IMR-90 (cell line): ENCODE data around the gene PRKCE. TPM values are rescaled to one million over a fixed set of nuclear protein-coding genes. Genes with fewer than 3 reads are reported as not detected.

Experiments used
- ATAC-seq: fragments of 200-7000 bp; cut with Tn5 transposase; 2 replicates; pipeline ENCODE4 v1.9.1; 2020; ENCODE audit warnings: low read depth, mild to moderate bottlenecking, moderate library complexity
- BruUV-seq: library from RNA; stranded (reverse); fragments of 400-500 nt; replicated peaks from 2 replicates; lab custom pipeline; 2021; lab: Mats Ljungman, UMichigan
- CTCF ChIA-PET: fragments of 300-600 bp; formaldehyde crosslinking; extraction: SDS; loops from one replicate; lab custom pipeline; 2021; ENCODE audit warnings: antibody characterized with exemption; lab: Yijun Ruan, JAX
- POLR2A ChIA-PET: fragments of 300-600 bp; sonication (Branson Sonifier 250); formaldehyde crosslinking; loops from one replicate; lab custom pipeline; 2022; ENCODE audit warnings: antibody characterized with exemption; ENCODE audit not compliant: unreplicated experiment; lab: Charles Lee
- DNase-seq: peaks from one replicate; pipeline ENCODE4 v3.0.0; 2013
- H2AFZ ChIP-seq: replicated peaks from 2 replicates; pipeline ENCODE3; 2013; ENCODE audit warnings: low read length, mild to moderate bottlenecking; ENCODE audit not compliant: poor library complexity
- H2AK5ac ChIP-seq: 2 replicates; pipeline ENCODE4 v1.6.1; 2013; ENCODE audit warnings: low read depth, low read length, inconsistent platforms
- H2AK9ac ChIP-seq: replicated peaks from 2 replicates; pipeline ENCODE3; 2013; ENCODE audit warnings: mild to moderate bottlenecking, low read depth, low read length, moderate library complexity; ENCODE audit not compliant: poor library complexity
- H2BK120ac ChIP-seq: 2 replicates; pipeline ENCODE4 v1.6.1; 2013; ENCODE audit warnings: low read depth, low read length, inconsistent platforms
- H2BK15ac ChIP-seq: 3 replicates; pipeline ENCODE4 v1.6.1; 2013; ENCODE audit warnings: low read depth, low read length, inconsistent platforms
- H2BK20ac ChIP-seq: 2 replicates; pipeline ENCODE4 v1.6.1; 2013; ENCODE audit warnings: low read depth, mild to moderate bottlenecking, inconsistent platforms, low read length, moderate library complexity
- H2BK5ac ChIP-seq: 2 replicates; pipeline ENCODE4 v1.6.1; 2013; ENCODE audit warnings: mild to moderate bottlenecking, low read depth, low read length, inconsistent platforms; ENCODE audit not compliant: poor library complexity, severe bottlenecking
- H3K14ac ChIP-seq: replicated peaks from 2 replicates; pipeline ENCODE4 v1.6.1; 2013; ENCODE audit warnings: low read depth, low read length, inconsistent platforms
- H3K18ac ChIP-seq: 2 replicates; pipeline ENCODE4 v1.6.1; 2013; ENCODE audit warnings: low read depth, low read length, control low read depth
- H3K23ac ChIP-seq: 2 replicates; pipeline ENCODE4 v1.6.1; 2013; ENCODE audit warnings: low read depth, low read length, inconsistent platforms
- H3K27ac ChIP-seq: 2 replicates; pipeline ENCODE4 v1.5.1; 2013; ENCODE audit warnings: mild to moderate bottlenecking, control low read depth, low read length; ENCODE audit not compliant: insufficient read depth
- H3K27me3 ChIP-seq: 2 replicates; pipeline ENCODE4 v1.6.1; 2013; ENCODE audit warnings: low read length; ENCODE audit not compliant: control insufficient read depth, insufficient read depth
- H3K36me3 ChIP-seq: 2 replicates; pipeline ENCODE4 v1.6.1; 2013; ENCODE audit warnings: low read length, mixed read lengths; ENCODE audit not compliant: control insufficient read depth, insufficient read depth
- H3K4ac ChIP-seq: 2 replicates; pipeline ENCODE4 v1.6.1; 2013; ENCODE audit warnings: low read depth, low read length, inconsistent platforms
- H3K4me1 ChIP-seq: 2 replicates; pipeline ENCODE4 v1.6.1; 2013; ENCODE audit warnings: low read length, mixed read lengths; ENCODE audit not compliant: control insufficient read depth, insufficient read depth
- H3K4me2 ChIP-seq: 2 replicates; pipeline ENCODE4 v1.6.1; 2013; ENCODE audit warnings: low read depth, mild to moderate bottlenecking, control low read depth, low read length, moderate library complexity
- H3K4me3 ChIP-seq: 2 replicates; pipeline ENCODE4 v1.5.1; 2013; ENCODE audit warnings: low read depth, mild to moderate bottlenecking, control low read depth, low read length, moderate library complexity; ENCODE audit not compliant: insufficient read depth
- H3K56ac ChIP-seq: 2 replicates; pipeline ENCODE4 v1.6.1; 2013; ENCODE audit warnings: low read length, inconsistent platforms; ENCODE audit not compliant: insufficient read depth; ENCODE audit errors: extremely low read depth
- H3K79me1 ChIP-seq, 2 experiments: 2 replicates each; pipeline ENCODE4 v1.6.1; 2013; ENCODE audit warnings: low read length in 2 of 2, inconsistent platforms in 1 of 2, low read depth in 1 of 2
- H3K9ac ChIP-seq: 2 replicates; pipeline ENCODE4 v1.6.1; 2013; ENCODE audit warnings: low read depth, low read length, control low read depth
- H3K9me1 ChIP-seq: 2 replicates; pipeline ENCODE4 v1.6.1; 2013; ENCODE audit warnings: low read length, inconsistent platforms; ENCODE audit not compliant: insufficient read depth
- H3K9me3 ChIP-seq: 2 replicates; pipeline ENCODE4 v1.6.1; 2013; ENCODE audit warnings: low read length; ENCODE audit not compliant: control insufficient read depth, insufficient read depth
- H4K20me1 ChIP-seq: 2 replicates; pipeline ENCODE4 v1.6.1; 2013; ENCODE audit warnings: low read length, inconsistent platforms; ENCODE audit not compliant: insufficient read depth
- H4K5ac ChIP-seq: 2 replicates; pipeline ENCODE4 v1.6.1; 2013; ENCODE audit warnings: mild to moderate bottlenecking, low read depth, low read length, control low read depth
- H4K8ac ChIP-seq, 2 experiments: 2 replicates each; pipeline ENCODE4 v1.6.1; 2013; ENCODE audit warnings: low read depth in 2 of 2, low read length in 2 of 2, control low read depth in 1 of 2, inconsistent platforms in 1 of 2
- H4K91ac ChIP-seq: 2 replicates; pipeline ENCODE4 v1.6.1; 2013; ENCODE audit warnings: low read depth, low read length, inconsistent platforms; ENCODE audit not compliant: insufficient read depth
- CHD1 ChIP-seq: IDR thresholded peaks from 2 replicates; pipeline ENCODE4 v1.6.1; 2012; ENCODE audit warnings: low read depth, low read length, improper control_type of control experiment
- POLR2A ChIP-seq: IDR thresholded peaks from 2 replicates; pipeline ENCODE4 v1.6.1; 2012; ENCODE audit warnings: mild to moderate bottlenecking, low read depth, low read length
- RAD21 ChIP-seq: IDR thresholded peaks from 2 replicates; pipeline ENCODE4 v1.6.1; 2012; ENCODE audit warnings: low read length, improper control_type of control experiment
- RCOR1 ChIP-seq: IDR thresholded peaks from 2 replicates; pipeline ENCODE4 v1.6.1; 2012; ENCODE audit warnings: mild to moderate bottlenecking, low read length, improper control_type of control experiment; ENCODE audit not compliant: insufficient replicate concordance
- WGBS, 2 experiments: methylation state at CpG; one replicate each; pipeline versions ENCODE4 v1.1.5 to v1.1.7; 2013; ENCODE audit warnings: missing lambda C conversion rate in 2 of 2; ENCODE audit not compliant: insufficient read length in 1 of 2; ENCODE audit errors: extremely low coverage in 2 of 2; 5-methylcytosine and 5-hydroxymethylcytosine counted together
- dilution Hi-C: fragments of 300-500 bp; cut with HindIII; formaldehyde crosslinking; loops from one replicate; pipeline ENCODE4 v1.14.3; 2018; ENCODE audit warnings: low sequenced_read_pairs; ENCODE audit not compliant: unreplicated experiment
- in situ Hi-C: fragments of 300-500 bp; cut with MboI; formaldehyde crosslinking; loops from 3 replicates; pipeline ENCODE4 v1.14.3; 2019; ENCODE audit warnings: low sequenced_read_pairs, inconsistent platforms, mixed read lengths
- intact Hi-C: fragments of 100-400 bp; cut with micrococcal nuclease; formaldehyde crosslinking; loops from 2 replicates; pipeline ENCODE4 v1.10.0; 2022
- polyA plus RNA-seq, 3 experiments: library from polyadenylated mRNA; depleted of rRNA; stranded (reverse); fragments of >200 nt; gene quantifications; 2 replicates each; pipeline ENCODE4 v1.2.3, GENCODE V29; 2012; ENCODE audit warnings: low replicate concordance in 1 of 3
- total RNA-seq: library from RNA; depleted of rRNA; stranded (reverse); fragments of >200 nt; gene quantifications from 2 replicates; pipeline ENCODE4 v1.2.3, GENCODE V29; 2012
- TF ChIP-seq, protein P1 (sequence below): fragments of 150-350 bp; IDR thresholded peaks from 2 replicates; pipeline ENCODE4 v1.6.1; 2017; ENCODE audit warnings: mild to moderate bottlenecking, antibody characterized with exemption, low read length, low read depth
- TF ChIP-seq, protein P2 (sequence below): conservative IDR thresholded peaks from 2 replicates; pipeline ENCODE4 v1.5.1; 2012; ENCODE audit warnings: mild to moderate bottlenecking, low read depth, low read length, improper control_type of control experiment

Gene PRKCE
- total and polyA plus RNA-seq, 2 of the 4 experiments (the other 2 are of a cell fraction), result 8.1 to 32.4 TPM

DNA sequence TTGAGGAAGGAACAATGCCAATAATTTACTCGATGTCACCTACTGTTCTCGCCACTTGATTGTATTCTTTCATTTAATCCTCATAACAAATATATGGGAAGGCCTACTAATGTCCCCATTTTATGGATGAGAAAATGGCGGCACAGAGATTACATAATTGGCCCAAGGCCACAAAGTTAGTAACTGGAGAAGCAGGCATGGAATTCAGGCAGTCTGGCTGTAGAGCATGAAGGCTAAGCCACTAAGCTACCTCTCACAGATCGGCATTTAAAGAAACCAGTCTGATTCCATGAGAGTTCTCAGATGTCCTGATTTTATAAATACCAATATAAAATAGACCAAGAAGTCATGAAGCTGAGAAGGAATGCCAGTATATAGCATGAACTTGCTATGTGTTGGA is 523.9 kb downstream of the PRKCE start:
- no peak overlapping the region for H3K4me2 ChIP-seq
- peak; percentile 68 for DNase-seq
- ChIA-PET CTCF (no interaction called here), POLR2A (no interaction called here)
- in situ Hi-C loops, result no loop called here
- no peak overlapping the region for H3K18ac ChIP-seq
- dilution Hi-C loops, result no loop called here
- no peak overlapping the region for H4K91ac ChIP-seq
- no CpG with 5 or more reads among the region's 4 CpGs for WGBS, 2 experiments
- no peak overlapping the region; the same call in 1 of the 2 replicates for H2BK20ac ChIP-seq
- H3K9me3 ChIP-seq, result no peaks in the 10 kb centered on the region
- peaks cover 0 to 35% of the 10 kb centered on the region in 2 experiments; a peak in 1 of 4 replicates for H3K79me1 ChIP-seq
- no peak overlapping the region for H2BK5ac ChIP-seq
- H3K4me3 ChIP-seq, result no peak overlapping the region
- H2BK120ac ChIP-seq, result no peak overlapping the region
- H3K36me3 ChIP-seq, result no peaks in the 10 kb centered on the region
- H4K20me1 ChIP-seq, result no peaks in the 10 kb centered on the region; the same call in 1 of the 2 replicates
- intact Hi-C loops, result loop anchor here (5.0 kb wide), 1 partner anchor 78 kb away; no protein-coding TSS in a partner anchor
- no peaks in the 10 kb centered on the region for H3K27me3 ChIP-seq
- no peak overlapping the region for H2AFZ ChIP-seq
- H3K9ac ChIP-seq, result no peak overlapping the region
- peaks cover 32% of the 10 kb centered on the region for H3K4me1 ChIP-seq
- no peak overlapping the region for H3K56ac ChIP-seq
- no peak overlapping the region for H3K23ac ChIP-seq
- H2AK5ac ChIP-seq, result no peak overlapping the region
- no TSS peak for BruUV-seq
- H3K14ac ChIP-seq, result no peak overlapping the region
- H4K8ac ChIP-seq, result no peak overlapping the region
- no peak overlapping the region for H3K27ac ChIP-seq
- no peak overlapping the region for H2BK15ac ChIP-seq
- peaks cover 31% of the 10 kb centered on the region for H3K9me1 ChIP-seq
- H2AK9ac ChIP-seq, result no peak overlapping the region
- H3K4ac ChIP-seq, result no peak overlapping the region
- TF ChIP-seq, protein P1, sequence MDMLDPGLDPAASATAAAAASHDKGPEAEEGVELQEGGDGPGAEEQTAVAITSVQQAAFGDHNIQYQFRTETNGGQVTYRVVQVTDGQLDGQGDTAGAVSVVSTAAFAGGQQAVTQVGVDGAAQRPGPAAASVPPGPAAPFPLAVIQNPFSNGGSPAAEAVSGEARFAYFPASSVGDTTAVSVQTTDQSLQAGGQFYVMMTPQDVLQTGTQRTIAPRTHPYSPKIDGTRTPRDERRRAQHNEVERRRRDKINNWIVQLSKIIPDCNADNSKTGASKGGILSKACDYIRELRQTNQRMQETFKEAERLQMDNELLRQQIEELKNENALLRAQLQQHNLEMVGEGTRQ, result no peak
- TF ChIP-seq RAD21, result no peak
- TF ChIP-seq CHD1, result no peak
- no peak for TF ChIP-seq POLR2A
- TF ChIP-seq, protein P2, sequence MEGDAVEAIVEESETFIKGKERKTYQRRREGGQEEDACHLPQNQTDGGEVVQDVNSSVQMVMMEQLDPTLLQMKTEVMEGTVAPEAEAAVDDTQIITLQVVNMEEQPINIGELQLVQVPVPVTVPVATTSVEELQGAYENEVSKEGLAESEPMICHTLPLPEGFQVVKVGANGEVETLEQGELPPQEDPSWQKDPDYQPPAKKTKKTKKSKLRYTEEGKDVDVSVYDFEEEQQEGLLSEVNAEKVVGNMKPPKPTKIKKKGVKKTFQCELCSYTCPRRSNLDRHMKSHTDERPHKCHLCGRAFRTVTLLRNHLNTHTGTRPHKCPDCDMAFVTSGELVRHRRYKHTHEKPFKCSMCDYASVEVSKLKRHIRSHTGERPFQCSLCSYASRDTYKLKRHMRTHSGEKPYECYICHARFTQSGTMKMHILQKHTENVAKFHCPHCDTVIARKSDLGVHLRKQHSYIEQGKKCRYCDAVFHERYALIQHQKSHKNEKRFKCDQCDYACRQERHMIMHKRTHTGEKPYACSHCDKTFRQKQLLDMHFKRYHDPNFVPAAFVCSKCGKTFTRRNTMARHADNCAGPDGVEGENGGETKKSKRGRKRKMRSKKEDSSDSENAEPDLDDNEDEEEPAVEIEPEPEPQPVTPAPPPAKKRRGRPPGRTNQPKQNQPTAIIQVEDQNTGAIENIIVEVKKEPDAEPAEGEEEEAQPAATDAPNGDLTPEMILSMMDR, result no peak
- TF ChIP-seq RCOR1, result no peak
- H4K5ac ChIP-seq, result no peak overlapping the region
- no peak for ATAC-seq
